Calu3 (cell line): ENCODE measurements around the gene COPRS. TPM values are rescaled to one million over a fixed set of nuclear protein-coding genes. Genes with fewer than 3 reads are reported as not detected.

Source experiments
- BruUV-seq: library from RNA; stranded (reverse); fragments of 400-500 nt; replicated peaks from 2 replicates; lab custom pipeline; 2021; lab: Mats Ljungman, UMichigan
- CTCF ChIA-PET: fragments of 300-600 bp; sonication (Branson Sonifier 250); formaldehyde crosslinking; loops from one replicate; lab custom pipeline; 2022; ENCODE audit warnings: antibody characterized with exemption; lab: Charles Lee
- DNase-seq: peaks from one replicate; pipeline ENCODE4 v3.0.0; 2022
- H3K27ac Mint-ChIP-seq: one replicate; pipeline ENCODE4 v1.8.0; 2022; ENCODE audit warnings: mixed read lengths; ENCODE audit not compliant: unreplicated experiment
- H3K27me3 Mint-ChIP-seq: one replicate; pipeline ENCODE4 v1.8.0; 2022; ENCODE audit warnings: mixed read lengths; ENCODE audit not compliant: unreplicated experiment
- H3K36me3 Mint-ChIP-seq: one replicate; pipeline ENCODE4 v1.8.0; 2022; ENCODE audit warnings: mild to moderate bottlenecking, moderate library complexity, mixed read lengths; ENCODE audit not compliant: insufficient read depth, unreplicated experiment
- H3K4me1 Mint-ChIP-seq: one replicate; pipeline ENCODE4 v1.8.0; 2022; ENCODE audit warnings: mild to moderate bottlenecking, low read depth, mixed read lengths; ENCODE audit not compliant: unreplicated experiment
- H3K4me3 Mint-ChIP-seq: one replicate; pipeline ENCODE4 v1.8.0; 2022; ENCODE audit warnings: mild to moderate bottlenecking, low read depth, moderate library complexity, mixed read lengths; ENCODE audit not compliant: unreplicated experiment
- H3K9me3 Mint-ChIP-seq: one replicate; pipeline ENCODE4 v1.8.0; 2022; ENCODE audit warnings: low read depth, mixed read lengths; ENCODE audit not compliant: unreplicated experiment
- CTCF ChIP-seq: fragments of 200-600 bp; IDR thresholded peaks from one replicate; pipeline ENCODE4 v1.8.0; 2022; ENCODE audit warnings: antibody characterized with exemption; ENCODE audit not compliant: unreplicated experiment
- intact Hi-C: fragments of 100-400 bp; cut with micrococcal nuclease; formaldehyde crosslinking; loops from one replicate; pipeline ENCODE4 v1.10.0; 2022; ENCODE audit not compliant: unreplicated experiment
- total RNA-seq: library from RNA; stranded (reverse); gene quantifications from 2 replicates; pipeline ENCODE4 v1.2.3, GENCODE V29; 2022

Gene COPRS
- total RNA-seq, 1 experiment from 2014 or later, result 32.6 TPM

DNA sequence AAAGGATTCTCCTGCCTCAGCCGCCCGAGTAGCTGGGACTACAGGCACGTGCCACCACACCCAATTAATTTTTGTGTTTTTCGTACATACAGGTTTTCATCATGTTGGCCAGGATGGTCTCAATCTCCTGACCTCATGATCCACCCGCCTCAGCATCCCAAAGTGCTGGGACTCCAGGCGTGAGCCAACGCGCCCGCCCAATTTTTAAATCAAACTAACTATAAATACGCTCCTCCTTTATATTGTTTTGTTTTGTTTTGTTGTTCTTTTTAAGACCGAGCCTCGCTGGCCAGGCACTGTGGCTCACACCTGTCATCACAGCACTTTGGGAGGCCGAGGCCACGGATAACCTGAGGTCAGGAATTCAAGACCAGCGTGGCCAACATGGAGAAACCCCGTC lies 44.4 kb upstream of the COPRS start:
- no peaks in the 10 kb centered on the region for H3K4me1 Mint-ChIP-seq
- H3K27me3 Mint-ChIP-seq, result no peaks in the 10 kb centered on the region
- H3K9me3 Mint-ChIP-seq, result no peaks in the 10 kb centered on the region
- no TSS peak for BruUV-seq
- H3K36me3 Mint-ChIP-seq, result no peaks in the 10 kb centered on the region
- H3K4me3 Mint-ChIP-seq, result no peak overlapping the region
- no peak overlapping the region for H3K27ac Mint-ChIP-seq
- DNase-seq, result no peak
- intact Hi-C loops, result no loop called here
- CTCF ChIA-PET, result no interaction called here
- TF ChIP-seq CTCF, result no peak

DNA sequence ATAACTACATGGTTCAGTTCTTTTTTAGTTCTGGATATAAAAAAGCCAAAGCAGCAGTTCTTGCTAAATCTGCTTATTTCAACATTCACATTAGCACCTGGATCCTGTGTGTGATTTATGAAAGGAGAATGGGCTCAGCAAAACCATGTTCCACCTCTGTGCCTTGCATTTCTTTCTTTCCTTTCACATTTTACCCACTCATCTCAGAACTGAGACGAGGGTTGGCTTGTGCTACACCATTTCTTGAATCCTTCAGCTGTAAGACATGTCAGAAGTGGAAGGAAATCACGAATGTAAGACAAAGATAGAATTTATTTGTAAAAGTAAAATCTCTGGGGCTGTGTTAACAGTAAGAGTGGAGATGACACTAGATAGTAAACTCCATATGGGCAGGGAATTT lies 43.6 kb upstream of the COPRS start:
- no peak for TF ChIP-seq CTCF
- Mint-ChIP-seq H3K27me3 (no peaks in the 10 kb centered on the region), H3K4me3 (no peak overlapping the region), H3K9me3 (no peaks in the 10 kb centered on the region), H3K27ac (no peak overlapping the region), H3K4me1 (no peaks in the 10 kb centered on the region), H3K36me3 (peaks cover 5% of the 10 kb centered on the region)
- BruUV-seq, result no TSS peak
- no peak for DNase-seq
- intact Hi-C loops, result no loop called here
- CTCF ChIA-PET, result no interaction called here

DNA sequence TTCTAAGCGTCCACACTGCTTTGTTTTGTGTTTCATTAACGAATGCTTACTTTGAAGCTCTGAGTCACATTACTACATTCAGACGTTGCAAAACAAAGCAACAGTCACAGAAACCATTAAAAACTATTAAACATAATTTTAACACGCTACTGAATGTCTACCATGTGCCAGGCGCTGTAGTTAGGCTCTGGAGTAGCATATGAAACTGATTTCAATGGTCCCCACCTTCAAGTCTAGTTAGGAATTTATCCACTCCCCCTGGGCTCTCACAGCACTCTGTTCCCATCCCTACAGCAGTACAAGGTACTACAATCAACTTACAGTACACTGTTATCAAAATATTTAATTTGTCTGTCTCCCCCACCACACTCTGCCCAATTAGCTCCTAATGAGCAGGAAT lies 41.8 kb upstream of the COPRS start:
- no peaks in the 10 kb centered on the region for H3K9me3 Mint-ChIP-seq
- CTCF ChIA-PET, result interaction anchor here (0.6 to 1.0 kb wide), 4 partner anchors 12 to 464 kb away, joined by 3 to 6 read pairs (median 4); no protein-coding TSS in a partner anchor
- H3K4me3 Mint-ChIP-seq, result no peak overlapping the region
- intact Hi-C loops, result no loop called here
- peaks cover 22% of the 10 kb centered on the region for H3K36me3 Mint-ChIP-seq
- TF ChIP-seq CTCF, result no peak
- no peak overlapping the region for H3K27ac Mint-ChIP-seq
- H3K4me1 Mint-ChIP-seq, result no peaks in the 10 kb centered on the region
- no peaks in the 10 kb centered on the region for H3K27me3 Mint-ChIP-seq
- BruUV-seq, result TSS peak; percentile 76
- DNase-seq, result no peak

GRCh38 chr17:31888124-31888523 lies 29.1 kb upstream of the COPRS start:
- no peak overlapping the region for H3K4me3 Mint-ChIP-seq
- H3K4me1 Mint-ChIP-seq, result no peaks in the 10 kb centered on the region
- BruUV-seq, result no TSS peak
- DNase-seq, result no peak
- H3K27ac Mint-ChIP-seq, result no peak overlapping the region
- no peaks in the 10 kb centered on the region for H3K27me3 Mint-ChIP-seq
- intact Hi-C loops, result no loop called here
- H3K9me3 Mint-ChIP-seq, result no peaks in the 10 kb centered on the region
- CTCF ChIA-PET, result no interaction called here
- TF ChIP-seq CTCF, result no peak
- peaks cover 53% of the 10 kb centered on the region for H3K36me3 Mint-ChIP-seq
